Panc1 (cell line): ENCODE measurements around the gene FOXP4.

Source experiments
- CTCF ChIP-seq: fragments of 450-650 bp; IDR thresholded peaks from 2 replicates; pipeline ENCODE4 v1.5.1; 2017; ENCODE audit warnings: mild to moderate bottlenecking
- SIN3A ChIP-seq: IDR thresholded peaks from 2 replicates; pipeline ENCODE4 v1.6.1; 2012; ENCODE audit warnings: low read depth, mild to moderate bottlenecking, low read length, moderate library complexity, borderline replicate concordance; ENCODE audit not compliant: insufficient read depth

- no peak for TF ChIP-seq CTCF
- no peak for TF ChIP-seq SIN3A
Measured at GRCh38 chr6:41552723-41553122, 6.5 kb downstream of the FOXP4 start.
